HG03097 (cell line): ENCODE data around the gene PCARE.

Experiments
- ATAC-seq: cut with Tn5 transposase; IDR thresholded peaks from one replicate; pipeline ENCODE4 v1.9.1; 2021; ENCODE audit not compliant: unreplicated experiment, low FRiP score

Gene PCARE

DNA sequence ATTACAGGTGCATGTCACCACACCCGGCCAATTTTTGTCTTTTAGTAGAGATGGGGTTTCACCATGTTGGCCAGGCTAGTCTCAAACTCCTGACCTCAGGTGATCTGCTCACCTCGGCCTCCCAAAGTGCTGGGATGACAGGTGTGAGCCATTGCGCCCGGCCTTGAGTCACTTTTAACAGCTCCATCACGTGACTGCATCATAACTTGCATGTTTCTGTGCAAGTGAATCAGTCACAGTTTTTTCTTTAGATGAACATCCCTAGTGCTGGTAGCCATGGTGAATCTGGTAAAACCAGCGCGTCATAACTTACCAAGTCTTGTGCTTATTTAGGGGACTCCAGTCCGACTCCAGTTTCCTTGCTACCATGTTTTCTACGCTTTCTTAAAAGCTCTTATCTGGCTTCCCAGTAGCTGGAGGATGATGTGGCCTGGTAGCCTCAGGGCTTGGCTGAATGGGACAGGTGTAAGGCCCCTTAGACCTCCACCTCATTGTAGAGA is 33.1 kb downstream of the PCARE start:
- no peak for ATAC-seq

DNA sequence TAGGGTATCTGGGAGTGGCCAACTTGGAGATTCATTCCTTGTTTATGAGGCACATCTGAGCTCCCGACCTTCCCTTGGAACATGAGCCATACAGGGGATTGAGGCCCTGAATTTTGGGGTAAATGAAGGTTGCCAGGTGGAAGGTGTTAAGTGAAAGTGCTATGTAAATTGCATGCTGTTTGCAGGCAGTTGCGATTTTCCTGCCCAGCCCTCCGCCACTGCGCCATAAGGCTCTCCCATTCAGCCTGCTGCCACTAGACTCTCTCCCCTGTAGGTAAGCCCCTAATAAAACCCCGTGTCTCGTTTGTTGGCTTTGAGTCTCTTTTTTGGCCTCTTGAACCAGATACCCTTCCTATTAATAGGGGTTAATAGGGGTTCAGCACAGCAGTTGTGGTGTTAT is 33.8 kb downstream of the PCARE start:
- ATAC-seq: no peak

DNA sequence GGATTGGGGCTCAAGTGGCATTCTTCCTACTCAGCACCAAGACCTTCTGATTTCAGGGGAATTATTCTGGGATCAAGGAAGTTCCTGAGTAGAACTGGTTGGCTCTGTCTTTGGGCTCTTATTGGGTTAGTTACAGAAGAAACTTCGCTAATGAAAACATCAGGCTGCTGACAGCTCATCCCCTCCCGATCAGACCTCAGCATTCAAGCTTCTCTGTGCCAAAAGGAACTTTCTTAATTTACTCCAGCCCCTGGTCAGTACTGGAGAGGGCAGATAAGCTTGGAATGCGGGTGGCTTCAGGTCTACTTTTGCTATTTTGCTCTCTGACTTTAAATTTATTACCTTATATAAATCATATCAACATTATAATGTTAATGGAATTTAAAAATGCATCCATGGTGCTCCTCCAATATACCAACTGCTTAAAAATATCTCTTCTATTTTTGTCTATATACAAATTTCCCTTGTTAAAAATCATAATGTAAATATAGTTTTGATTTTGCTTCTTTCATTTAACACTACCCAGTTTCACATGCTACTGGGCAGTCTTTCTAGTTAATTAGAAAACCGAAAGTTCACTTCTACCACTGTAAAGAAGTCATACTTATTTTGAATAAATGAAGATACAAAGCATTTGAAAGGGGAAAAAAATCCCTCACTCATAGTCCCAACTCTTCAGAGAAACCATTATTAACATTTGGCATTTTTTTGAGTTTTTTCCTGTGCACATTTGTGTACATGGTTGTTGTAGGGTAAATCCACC is 34.4 kb downstream of the PCARE start:
- ATAC-seq: no peak

DNA sequence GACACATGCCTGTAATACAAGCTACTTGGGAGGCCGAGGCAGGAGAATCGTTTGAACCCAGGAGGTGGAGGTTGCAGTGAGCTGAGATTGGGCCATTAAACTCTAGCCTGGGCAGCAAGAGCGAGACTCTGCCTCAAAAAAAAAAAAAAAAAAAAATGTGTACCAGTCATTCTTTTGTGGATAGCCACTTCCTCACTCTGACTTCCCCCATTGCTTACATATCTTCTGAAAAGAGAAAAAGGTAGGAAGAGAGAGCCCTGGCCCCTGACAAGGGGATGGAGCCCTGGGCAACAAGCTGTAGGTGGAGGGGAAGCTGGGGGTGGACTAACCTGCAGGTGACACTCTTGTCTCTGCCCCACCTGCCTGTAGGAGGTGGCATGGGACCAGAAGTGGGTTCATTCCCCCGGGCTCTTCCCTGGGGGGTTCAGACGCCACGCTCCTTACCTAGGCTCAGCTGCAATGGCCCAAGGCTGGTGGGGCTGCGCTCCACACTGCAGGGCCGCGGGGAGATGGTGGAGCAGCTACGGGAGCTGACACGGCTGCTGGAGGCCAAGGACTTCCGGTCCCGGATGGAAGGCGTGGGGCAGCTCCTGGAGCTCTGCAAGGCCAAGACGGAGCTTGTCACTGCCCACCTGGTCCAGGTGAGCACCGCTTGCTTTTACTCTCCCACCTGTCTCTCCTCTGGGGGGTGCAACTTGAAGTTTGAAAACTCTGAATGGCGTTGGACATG is 39.1 kb downstream of the PCARE start:
- ATAC-seq: no peak

DNA sequence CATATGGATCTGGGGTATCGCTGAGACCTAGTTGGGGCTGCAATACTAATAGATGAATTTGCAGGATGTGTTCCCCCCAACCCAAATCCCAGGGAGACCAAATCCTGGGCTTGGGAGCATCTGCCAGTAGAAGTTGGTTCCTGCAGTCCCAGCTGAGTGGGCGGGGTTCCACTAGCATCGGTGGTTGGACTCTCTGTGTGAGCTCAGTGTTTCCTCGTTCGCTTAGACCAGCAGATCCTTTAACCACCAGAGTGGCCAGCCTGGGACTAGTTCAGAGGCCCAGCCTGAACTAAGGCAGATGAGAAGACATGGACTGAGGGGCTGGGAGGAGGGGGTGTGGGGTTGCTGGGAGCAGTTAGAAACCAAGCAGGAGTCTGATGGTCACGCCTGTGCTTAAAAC is 40.7 kb downstream of the PCARE start:
- no peak for ATAC-seq

DNA sequence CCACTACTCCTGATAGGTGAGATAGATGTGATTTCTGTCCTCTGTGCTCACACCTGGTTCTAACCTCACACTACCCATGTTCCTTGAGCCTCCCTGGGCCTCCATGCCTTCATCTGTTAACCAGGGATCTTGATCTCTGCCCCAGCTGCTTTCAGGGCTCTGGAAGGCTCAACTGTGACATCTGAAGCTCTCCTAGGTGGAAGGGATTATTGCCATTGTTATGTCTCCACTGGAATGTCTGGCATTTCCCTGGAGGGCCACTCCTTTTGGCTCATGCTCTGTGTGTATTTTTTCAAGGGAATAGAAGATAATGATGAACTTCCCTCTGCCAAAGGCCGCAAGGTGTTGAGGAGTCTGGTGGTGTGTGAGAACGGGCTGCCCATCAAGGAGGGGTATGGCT is 41.2 kb downstream of the PCARE start:
- no peak for ATAC-seq

DNA sequence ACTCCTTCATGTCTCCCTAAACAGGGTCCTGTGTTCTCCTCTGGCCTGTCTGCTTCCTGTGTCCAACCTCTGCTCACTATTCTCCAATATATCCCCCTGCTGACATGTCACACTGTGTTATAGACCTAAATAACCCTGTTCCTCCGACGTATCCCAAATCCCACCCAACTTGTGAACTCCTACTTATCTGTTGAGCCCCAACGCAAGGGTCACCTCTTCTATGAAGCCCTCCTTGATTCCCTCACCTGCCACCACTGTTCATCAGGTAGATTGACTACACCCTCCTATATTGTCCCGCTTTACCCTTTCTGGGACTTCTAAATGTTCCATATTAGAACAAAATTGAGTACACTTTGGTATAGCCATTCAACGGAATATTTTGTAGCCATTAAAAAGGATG is 42.1 kb downstream of the PCARE start:
- ATAC-seq: no peak

DNA sequence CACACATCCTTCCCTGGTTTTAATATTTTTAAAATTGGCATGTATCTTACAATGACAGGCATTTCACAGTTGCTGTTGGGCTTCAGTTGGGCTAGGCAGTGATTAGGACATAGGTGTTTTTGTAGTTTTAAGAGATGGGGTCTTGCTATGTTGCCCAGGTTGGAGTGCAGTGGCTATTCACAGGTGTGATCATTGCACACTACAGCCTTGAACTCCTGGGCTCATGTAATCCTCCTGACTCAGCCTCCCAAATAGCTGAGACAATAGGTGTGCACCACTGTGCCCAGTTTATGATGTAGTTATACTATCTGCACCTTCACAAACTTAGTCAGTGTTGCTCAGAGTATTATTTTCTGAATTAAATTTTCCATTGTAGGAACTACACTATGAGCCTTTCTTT is 43.3 kb downstream of the PCARE start:
- no peak for ATAC-seq

DNA sequence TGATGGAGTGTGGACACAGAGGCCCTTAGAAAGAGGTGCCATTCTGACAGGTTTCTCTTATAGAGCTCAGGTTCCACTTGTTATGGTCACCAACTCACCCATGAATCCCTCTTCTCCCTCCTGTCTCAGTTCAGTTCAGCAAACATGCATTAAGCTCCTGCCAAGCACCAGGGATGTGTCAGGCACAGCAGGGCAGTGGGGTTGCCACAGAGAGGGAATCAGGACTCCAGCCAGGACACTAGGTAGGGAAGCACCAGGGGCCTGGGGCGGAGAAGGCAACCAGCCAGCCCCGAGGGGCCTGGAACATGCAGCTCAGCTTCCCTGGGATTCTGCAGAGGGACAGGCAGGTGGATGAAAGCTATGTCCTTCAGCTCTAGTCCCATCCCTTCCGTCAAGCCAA is 48.6 kb downstream of the PCARE start:
- no peak for ATAC-seq

DNA sequence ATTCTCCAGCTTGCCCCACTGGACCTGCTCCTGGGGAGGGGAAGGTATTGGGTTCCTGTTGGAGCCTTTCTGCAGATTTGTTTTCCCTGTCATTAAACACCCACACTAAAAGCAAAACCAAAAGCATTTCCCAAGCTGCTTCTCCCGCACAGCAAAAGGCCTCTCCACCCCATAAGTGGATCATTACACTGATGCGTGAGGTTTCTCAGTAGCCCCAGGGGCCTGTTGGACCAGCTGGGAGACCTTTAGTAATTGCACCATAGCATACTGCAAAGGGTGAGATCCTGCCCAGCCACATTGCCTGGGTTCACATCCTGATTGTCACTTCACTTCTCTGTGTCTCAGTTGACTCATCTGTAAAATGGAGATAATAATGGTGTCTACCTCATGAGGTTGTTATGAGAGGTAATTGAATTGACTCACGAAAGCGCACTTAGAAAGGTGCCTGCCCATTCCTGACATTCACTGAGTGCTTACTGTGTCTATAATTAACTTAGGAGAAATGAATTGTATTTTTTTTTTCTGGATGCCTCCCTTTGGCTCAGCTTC is 49.4 kb downstream of the PCARE start:
- no peak for ATAC-seq

DNA sequence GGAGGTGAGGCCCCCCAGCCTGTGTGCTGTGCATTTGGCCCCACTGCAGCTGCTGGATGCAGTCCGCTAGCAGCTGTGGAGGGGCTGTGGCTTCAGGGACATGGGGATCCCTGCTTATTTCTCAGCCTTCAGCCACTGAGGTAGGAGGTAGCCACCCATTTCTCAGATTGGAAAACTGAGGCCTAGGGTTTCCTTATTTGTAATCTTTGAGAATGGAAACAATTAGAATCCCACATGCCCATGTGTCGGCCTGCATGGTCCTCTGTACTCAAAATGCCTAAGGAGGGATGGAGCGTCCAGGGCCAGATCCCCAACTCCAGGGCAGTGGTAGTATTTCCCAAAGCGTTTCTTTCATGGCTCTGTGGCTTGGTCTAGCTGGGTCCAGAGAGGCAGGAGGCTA is 51.1 kb downstream of the PCARE start:
- ATAC-seq: no peak

DNA sequence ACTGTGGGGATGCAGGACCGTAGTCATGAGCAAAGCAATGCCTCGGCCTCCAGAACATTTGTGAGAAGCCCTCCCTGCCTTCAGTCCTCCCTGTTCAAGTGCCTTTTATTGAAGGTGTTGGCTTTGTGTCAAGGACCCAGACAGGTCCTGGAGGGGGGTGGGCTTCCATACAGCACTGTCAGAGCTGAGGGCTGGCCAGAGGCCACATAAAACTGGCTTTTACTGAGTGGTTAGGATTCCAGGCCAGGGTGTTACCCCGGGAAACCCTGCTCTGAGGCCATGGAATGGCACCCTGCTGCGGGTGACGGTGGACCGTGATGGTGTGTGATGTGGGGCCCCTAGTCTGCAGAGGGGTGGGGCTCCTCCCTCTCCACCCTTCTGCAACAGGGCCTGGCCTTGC is 51.6 kb downstream of the PCARE start:
- ATAC-seq: no peak

DNA sequence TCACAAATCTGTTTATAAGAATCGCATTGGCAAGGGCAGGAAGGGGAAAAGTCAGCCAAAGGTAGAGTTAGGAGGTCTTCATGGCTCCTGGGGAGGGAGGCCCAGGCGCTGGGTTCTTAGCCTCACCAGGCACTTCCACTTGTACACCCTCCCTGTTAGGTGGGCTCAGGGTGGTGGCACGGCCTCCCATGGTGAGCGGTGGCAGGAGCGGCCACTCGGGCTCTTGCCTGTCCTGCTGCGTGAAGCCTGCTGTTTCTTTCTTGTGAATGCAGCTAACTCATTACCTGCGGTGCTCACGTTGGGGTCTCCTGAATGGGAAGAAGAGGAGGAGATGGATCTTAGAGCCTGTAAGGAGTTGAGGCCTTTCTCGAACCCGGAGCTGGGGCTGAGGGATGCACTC is 52.4 kb downstream of the PCARE start:
- ATAC-seq: no peak

DNA sequence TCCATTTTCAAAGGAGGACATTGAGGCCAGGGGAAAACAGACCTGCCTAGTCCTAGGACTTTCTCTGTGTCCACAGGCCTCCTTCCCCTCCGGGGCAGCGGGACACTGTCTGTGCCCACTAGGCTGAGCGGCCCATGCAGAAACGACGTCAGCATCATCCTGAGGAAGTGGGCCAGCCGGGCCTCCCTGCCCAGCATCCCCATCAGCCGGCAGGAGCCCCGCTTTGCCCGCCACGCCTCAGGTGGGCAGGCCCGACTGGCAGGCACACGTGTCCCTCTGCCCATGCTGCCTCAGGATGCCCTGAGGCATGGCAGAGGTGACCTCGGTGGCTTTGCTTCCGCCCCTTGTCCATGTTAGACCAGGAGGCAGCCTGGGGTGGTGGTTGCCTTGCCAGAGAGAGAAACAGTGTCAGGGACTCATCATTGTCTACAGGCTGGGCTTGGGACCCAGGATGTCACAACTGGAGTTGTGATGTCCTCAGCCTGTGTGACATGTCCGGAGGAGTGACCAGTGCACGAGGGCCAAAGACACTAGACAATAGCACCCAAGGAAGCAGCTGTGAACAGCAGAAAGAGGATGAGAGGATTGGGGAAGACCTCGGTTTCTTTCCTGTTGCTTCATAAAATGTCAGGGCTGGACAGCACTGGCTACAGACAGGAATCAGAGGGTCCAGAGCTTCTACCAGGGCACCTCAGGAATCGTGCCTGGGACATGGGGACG is 56.4 kb downstream of the PCARE start:
- no peak for ATAC-seq

DNA sequence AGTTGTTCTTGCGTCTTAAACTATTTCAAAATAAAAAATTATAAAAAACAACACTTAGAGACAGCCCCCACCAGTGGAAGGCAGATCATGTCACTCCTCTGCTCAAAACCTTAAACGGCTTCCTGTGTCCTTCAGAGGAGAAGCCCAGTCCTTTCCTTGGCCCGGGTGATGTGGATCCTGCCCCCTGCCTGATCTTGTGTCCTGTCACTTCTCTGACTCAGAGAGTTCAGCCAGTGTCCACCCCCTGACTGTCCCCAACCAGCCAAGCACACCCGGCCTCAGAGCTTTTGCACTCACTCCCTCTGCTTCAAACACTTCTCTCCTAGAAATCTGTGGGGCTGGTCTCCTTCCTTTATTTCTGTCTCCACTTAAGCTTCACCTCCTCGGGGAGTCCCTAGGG is 57.8 kb downstream of the PCARE start:
- no peak for ATAC-seq

DNA sequence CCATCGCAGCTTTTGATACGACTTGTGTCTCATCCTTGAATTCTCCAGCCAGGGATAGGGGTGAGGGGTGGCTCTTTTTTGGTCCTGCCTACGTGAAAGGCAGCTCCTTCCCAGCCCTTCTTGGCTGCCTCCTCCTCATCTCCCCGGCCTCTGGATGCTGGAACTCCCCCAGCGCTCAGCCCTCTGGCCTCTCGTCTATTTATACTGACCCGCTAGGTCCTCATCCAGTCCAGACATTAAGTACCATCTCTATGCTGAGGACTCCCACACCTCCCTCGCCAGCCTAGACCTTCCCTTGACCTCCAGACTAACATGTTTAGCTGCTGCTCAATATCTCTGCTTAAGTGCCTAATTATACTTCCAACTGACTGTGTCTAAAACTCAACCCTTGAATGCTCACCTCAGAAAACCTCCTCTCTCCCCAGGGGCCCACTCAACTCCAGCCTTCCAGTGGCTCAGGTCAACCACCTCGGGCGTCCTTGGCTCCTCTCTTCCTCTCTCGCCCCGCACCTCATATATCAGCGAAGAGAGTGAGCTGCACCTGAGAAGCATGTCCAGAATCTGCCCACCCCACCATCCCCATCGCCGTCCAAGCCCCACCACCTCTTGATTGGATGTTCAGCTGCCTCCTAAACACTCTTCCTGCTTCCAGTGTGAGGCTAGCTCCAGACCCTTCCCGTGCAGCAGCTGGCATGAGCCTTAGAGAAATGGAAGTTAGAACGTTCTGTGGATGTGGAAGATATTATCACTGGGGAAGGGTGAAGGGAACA is 58.4 kb downstream of the PCARE start:
- no peak for ATAC-seq

DNA sequence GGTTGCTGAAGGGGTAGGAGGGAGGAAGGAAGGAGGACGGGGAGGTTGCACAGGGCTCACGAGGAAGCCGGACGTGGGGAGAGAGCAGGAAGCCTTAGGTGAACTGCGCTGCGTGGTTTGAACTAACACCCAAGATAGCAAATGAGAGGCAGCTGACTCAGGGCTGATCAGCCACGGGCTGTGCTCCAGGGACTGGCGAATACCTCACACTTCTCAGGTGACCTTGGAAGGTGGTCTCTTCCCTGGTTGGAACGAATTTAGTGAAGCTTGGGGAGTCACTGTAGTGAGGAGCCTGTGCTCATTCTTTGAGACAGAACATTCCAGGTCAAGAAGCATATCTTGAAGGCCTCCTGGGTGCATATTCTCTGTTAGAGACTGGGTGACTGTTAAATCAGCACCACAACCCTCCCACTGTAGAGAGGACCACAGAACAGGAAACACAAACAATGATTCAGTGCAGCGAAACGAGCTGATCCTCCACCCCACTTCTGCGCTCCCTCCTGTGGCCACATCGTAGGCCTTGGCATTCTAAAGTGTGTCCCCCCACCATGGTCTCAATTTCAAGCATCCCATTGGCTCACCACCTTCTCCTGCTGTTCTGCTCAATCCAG is 59.4 kb downstream of the PCARE start:
- no peak for ATAC-seq

DNA sequence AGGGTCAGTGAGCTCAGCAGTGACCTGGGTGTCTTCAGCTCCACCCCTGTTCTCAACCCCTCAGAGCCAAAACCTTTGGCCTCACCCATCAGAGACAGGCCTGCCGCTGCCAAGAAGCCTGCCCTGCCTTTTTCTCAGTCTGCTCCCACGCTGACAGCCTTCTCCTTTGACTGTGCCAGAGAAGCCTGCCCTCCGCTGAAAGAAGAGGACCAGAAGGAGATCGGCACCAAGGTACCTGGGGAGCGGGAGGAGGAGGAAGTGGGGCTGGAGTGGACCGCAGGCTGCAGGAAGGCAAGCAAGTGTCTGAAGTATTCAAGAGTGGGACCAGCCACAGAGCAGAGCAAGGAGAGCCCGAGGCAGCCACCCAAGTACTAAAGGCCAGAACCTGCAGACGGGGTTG is 60.0 kb downstream of the PCARE start:
- no peak for ATAC-seq

DNA sequence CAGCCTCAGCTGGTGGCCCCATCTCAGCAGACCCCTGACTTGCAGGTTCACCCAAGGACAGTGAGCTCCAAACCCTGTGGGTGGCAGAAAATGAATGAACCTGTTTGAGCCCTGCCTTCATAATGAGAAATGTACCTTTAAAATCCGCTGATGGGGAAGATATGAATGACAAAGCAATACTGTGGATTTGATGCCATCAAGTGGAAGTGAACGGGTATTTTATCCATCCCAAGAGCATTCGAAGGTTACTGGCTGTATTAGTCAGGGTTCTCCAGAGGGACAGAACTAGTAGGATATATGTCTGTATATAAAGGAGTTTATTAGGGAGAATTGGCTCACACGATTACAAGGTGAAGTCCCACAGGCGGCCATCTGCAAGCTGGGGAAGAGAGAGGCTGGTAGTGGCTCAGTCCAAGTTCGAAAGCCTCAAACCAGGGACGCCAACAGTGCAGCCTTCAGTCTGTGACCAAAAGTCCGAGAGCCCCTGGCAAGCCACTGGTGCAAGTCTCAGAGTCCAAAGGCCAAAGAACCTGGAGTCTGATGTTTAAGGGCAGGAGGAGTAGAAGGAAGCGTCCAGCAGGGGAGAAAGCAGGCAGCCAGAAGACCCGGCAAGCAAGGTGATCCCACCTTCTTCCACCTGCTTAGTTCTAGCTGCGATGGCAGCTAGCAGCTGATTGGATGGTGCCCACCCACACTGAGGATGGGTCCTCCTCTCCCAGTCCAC is 61.1 kb downstream of the PCARE start:
- no peak for ATAC-seq
